GM12874 (cell line): ENCODE measurements around the gene DDX4.

Experiments used
- TF ChIP-seq, protein P1 (sequence below): IDR thresholded peaks from 2 replicates; pipeline ENCODE4 v1.5.1; 2011; ENCODE audit warnings: low read depth, mild to moderate bottlenecking, control low read depth, low read length, moderate library complexity; ENCODE audit not compliant: insufficient read depth

Gene DDX4

DNA sequence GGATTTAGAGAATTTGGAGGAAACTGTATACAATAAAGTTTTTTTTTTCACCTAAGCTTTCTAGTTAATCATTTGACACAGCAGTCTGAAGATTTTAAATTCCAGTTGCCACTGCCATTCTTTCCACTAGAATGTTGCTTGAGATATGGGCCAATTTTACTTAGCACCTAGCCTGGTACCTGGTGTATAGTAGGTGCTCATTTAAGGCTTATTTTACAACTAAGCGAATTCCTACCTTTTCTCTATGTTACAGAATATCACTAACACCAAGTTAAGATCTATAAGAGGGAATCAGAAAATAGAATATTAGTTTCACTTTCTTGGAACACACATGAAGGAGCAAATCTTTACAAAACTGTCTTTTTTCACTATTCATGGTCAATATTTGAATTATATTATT is 3.2 kb upstream of the DDX4 start:
- TF ChIP-seq, protein P1, sequence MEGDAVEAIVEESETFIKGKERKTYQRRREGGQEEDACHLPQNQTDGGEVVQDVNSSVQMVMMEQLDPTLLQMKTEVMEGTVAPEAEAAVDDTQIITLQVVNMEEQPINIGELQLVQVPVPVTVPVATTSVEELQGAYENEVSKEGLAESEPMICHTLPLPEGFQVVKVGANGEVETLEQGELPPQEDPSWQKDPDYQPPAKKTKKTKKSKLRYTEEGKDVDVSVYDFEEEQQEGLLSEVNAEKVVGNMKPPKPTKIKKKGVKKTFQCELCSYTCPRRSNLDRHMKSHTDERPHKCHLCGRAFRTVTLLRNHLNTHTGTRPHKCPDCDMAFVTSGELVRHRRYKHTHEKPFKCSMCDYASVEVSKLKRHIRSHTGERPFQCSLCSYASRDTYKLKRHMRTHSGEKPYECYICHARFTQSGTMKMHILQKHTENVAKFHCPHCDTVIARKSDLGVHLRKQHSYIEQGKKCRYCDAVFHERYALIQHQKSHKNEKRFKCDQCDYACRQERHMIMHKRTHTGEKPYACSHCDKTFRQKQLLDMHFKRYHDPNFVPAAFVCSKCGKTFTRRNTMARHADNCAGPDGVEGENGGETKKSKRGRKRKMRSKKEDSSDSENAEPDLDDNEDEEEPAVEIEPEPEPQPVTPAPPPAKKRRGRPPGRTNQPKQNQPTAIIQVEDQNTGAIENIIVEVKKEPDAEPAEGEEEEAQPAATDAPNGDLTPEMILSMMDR = no peak

DNA sequence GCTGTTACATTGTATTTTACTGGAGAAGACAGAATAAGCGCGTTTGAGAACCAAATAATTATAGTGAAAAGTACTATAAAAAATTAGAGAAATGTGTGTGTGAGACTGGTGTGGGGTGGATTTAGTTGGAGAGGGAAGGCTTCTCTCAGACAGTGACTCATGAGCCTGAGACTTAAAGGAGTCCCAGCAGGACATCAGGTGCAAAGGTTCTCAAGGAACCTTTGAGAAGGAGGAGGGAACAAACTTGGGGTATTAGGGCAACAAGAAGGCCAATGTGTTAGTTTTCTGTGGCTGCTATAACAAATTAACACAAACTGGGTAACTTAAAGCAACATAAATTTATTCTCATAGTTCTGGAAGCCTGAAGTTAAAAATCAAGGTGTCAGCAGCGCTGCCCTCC is 4.9 kb downstream of the DDX4 start:
- TF ChIP-seq, protein P1 = no peak

DNA sequence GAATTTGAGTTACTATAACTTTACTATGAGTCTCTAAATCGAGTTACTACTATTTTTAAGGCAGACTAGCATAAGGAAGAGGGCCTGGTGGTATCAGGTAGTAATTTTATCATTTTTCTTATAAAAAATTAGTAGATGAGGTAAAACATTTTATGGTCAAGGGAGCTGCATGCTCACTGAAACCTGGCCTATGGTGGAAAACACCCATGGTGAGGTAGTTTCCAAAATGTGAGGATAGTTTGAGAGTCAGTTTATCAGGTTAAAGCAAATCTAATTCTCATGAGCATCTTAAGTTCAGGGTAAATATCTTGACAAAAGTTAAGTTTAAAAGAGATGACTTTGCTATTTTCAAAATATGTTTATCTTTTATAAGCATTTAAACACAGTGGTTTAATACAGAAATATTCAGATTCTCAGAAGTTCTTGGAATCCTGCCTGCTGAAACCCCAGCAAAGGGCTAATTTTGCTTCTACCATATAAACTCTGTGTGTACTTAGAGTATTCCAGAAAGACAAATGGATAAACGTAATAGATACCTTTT is 10.0 kb downstream of the DDX4 start:
- TF ChIP-seq, protein P1 = no peak

DNA sequence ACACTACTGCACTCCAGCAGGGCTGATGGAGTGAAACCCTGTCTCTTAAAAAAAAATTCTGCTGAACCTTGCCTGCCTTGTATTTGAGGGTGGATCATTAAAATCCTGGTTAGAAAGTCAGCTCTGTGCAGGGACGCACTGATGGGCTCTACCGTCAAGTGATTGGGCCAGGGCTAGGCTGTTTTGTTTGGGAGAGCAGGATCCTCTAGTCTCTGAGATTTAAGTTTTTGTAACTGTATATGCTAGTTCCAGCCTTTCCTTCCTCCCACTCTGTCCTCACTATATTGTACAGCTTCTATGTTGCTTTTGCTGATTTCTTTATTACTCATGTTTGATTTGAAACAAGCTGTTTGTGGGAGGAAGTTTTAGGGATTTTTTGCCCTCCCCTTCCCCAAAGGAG is 11.5 kb downstream of the DDX4 start:
- TF ChIP-seq, protein P1 = no peak

DNA sequence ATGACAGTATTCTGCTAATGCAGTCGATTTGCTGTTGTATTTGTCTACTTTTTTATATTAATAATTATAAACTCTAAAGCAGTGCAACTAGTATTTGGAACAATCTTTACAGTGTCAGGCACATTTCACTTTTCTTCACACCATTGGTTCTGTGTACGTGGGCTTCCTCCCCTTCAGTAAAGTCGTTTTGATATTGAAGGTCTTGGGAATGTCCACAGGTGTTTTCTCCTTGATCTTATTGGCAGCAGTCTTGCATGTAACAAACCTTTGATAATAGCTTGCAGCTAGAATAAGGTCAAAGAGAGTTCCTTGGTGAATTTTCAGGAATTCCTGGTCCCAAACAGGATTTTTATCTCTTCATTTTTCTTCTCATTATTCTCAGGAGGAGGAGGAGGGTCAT is 12.2 kb downstream of the DDX4 start:
- TF ChIP-seq, protein P1 = no peak

DNA sequence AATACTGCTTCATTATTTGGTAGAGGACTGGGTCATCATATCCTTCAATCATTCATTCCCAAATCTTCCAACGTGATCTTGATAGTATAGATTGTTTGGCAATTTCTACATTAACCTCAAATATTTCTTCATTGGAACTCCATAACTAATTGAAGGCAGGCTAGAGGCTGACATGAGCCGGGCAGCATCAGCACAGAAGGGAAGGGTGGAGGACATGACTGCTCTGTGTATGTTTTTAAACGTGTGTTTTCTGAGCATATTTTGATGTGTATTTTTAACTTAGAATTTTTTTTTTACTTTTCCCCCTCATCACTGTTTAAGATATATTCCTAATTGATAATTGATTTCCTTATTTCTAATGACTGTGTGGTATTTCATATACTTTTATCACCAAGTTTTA is 12.6 kb downstream of the DDX4 start:
- TF ChIP-seq, protein P1 = no peak

DNA sequence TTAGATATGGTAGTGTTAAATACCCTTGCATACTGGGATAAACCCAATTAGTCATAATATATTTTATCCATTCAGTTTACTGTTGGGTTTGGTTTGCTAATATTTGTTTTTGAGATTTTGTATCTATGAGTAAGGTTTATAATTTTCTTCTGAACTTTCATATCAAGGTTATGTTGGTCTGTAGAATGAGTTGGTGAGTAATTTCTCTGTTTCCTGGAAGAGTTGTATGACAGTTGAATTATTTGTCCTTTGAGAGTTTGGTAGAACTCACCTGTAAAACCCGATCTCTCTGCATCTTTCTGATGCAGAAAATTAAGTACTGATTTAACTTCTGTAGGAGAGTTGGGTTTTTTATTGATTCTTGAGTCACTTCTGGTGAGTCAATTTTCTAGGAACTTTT is 20.4 kb downstream of the DDX4 start:
- TF ChIP-seq, protein P1 = no peak
